ENCODE measurements around the gene RAB8A. TPM values are rescaled to one million over a fixed set of nuclear protein-coding genes. Genes with fewer than 3 reads are reported as not detected.

RAB8A gene
- total and polyA plus RNA-seq, 2 of the 8 experiments (the other 6 are each of a cell fraction or from before 2014, with no cell fraction given), result 65.8 to 97.0 TPM

DNA sequence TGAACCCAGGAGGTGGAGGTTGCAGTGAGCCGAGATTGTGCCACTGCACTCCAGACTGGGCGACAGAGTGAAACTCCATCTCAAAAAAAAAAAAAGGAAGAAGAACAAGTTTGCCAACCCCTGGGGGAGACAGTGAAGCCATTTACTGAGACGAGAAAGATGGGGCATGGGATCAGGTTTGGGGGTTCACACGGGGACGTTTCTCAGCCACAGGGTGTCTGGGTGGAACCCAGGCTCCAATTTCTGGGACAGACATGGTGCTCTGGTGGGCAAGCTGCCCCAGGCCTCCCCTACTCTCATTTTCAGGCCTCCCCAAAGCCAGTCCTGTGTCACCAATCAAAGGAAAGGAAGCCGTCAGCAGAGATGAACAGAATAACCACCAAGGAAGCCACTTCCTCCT lies 45.2 kb downstream of the RAB8A start:
- no peak overlapping the region for H3K18ac ChIP-seq (ENCODE audit: extremely low read depth, low read length)
- no peak overlapping the region for H3K14ac ChIP-seq (ENCODE audit: insufficient read length)
- no peak overlapping the region for H4K91ac ChIP-seq (replicated peaks; ENCODE audit: insufficient read length, low read length)
- no peaks in the 10 kb centered on the region for H3K27me3 ChIP-seq (replicated peaks in 1 of 4; ENCODE audit: control insufficient read depth in 3 of 4, extremely low read depth in 1 of 4, insufficient read depth in 3 of 4, low read length in 3 of 4)
- no peak for DNase-seq (ENCODE audit: low read depth in 1 of 2, low spot score in 2 of 2)
- no peak overlapping the region for H3K4me3 ChIP-seq (ENCODE audit: extremely low read depth in 1 of 4, insufficient read depth in 2 of 4, low read depth in 3 of 4, low read length in 4 of 4)
- H3K27ac ChIP-seq (ENCODE audit: low read depth, low read length), result no peak overlapping the region
- no peak overlapping the region for H2BK20ac ChIP-seq (ENCODE audit: low read length)
- FAIRE-seq, result no peak
- no peak overlapping the region for H2BK12ac ChIP-seq (ENCODE audit: low read depth, low read length)
- H4K8ac ChIP-seq (ENCODE audit: extremely low read depth, insufficient read depth, low read length), result no peak overlapping the region
- no peaks in the 10 kb centered on the region for H3K4me1 ChIP-seq (replicated peaks in 1 of 4; ENCODE audit: control insufficient read depth in 3 of 4, insufficient read depth in 4 of 4, low read length in 3 of 4)
- H3K79me1 ChIP-seq (ENCODE audit: low read depth, low read length), result no peaks in the 10 kb centered on the region
- H2AK5ac ChIP-seq (ENCODE audit: low read depth, low read length), result no peak overlapping the region
- no peak overlapping the region for H2AFZ ChIP-seq (ENCODE audit: low read length)
- H3K79me2 ChIP-seq (ENCODE audit: control insufficient read depth in 1 of 2, insufficient read depth in 2 of 2, low read length in 2 of 2), result no peaks in the 10 kb centered on the region
- H2BK15ac ChIP-seq (ENCODE audit: low read length), result no peak overlapping the region
- POLR2A ChIA-PET (ENCODE audit: partially characterized antibody), result interaction anchor here (1.4 kb wide), 2 partner anchors 22 to 32 kb away, joined by 3 read pairs; no protein-coding TSS in a partner anchor
- H2BK120ac ChIP-seq (replicated peaks; ENCODE audit: low read depth, low read length), result no peak overlapping the region
- WGBS, 2 experiments (ENCODE audit: extremely low coverage in 1 of 2, insufficient coverage in 1 of 2, insufficient read length in 1 of 2, insufficient replicate concordance in 2 of 2, low coverage in 1 of 2, low lambda C conversion rate in 2 of 2, missing lambda C conversion rate in 1 of 2), result 90% methylated on average over 5 of the region's 6 CpGs; no CpG with 5 or more reads in 1 of the 2 experiments
- H3K36me3 ChIP-seq (ENCODE audit: control insufficient read depth in 2 of 4, insufficient read depth in 4 of 4, low read length in 3 of 4), result no peaks in the 10 kb centered on the region
- H3K4me2 ChIP-seq (ENCODE audit: insufficient read depth in 1 of 2, low read depth in 2 of 2, low read length in 2 of 2), result no peak overlapping the region
- no peak overlapping the region for H3K4ac ChIP-seq (replicated peaks; ENCODE audit: insufficient read length, low read depth, low read length)
- no peaks in the 10 kb centered on the region for H4K20me1 ChIP-seq (replicated peaks in 1 of 2; ENCODE audit: control insufficient read depth in 1 of 2, insufficient read depth in 2 of 2, low read length in 2 of 2)
- H2BK5ac ChIP-seq (ENCODE audit: low read depth, low read length), result no peak overlapping the region
- no peak overlapping the region for H3K23ac ChIP-seq (ENCODE audit: insufficient read length)
- no peak overlapping the region for H3K56ac ChIP-seq (replicated peaks; ENCODE audit: insufficient read length, low read depth, low read length)
- H3K9me3 ChIP-seq (ENCODE audit: insufficient read depth in 2 of 2, low read depth in 1 of 2, low read length in 1 of 2), result no peaks in the 10 kb centered on the region
- H3K9ac ChIP-seq (replicated peaks in 1 of 4; ENCODE audit: extremely low read depth in 1 of 4, low read depth in 3 of 4, low read length in 3 of 4), result no peak overlapping the region
- no peak overlapping the region for H4K5ac ChIP-seq (ENCODE audit: insufficient read length, low read depth, low read length)
- CTCF ChIA-PET (ENCODE audit: partially characterized antibody), result interaction anchor here (0.6 to 1.5 kb wide), 4 partner anchors 12 to 1369 kb away, joined by 3 to 7 read pairs (median 4); partner anchors contain the start of gene FAM32A
- TF ChIP-seq POU5F1 (IDR thresholded peaks at IDR 0.05; ENCODE audit: low read depth, low read length) (no peak), SIX5 (IDR thresholded peaks at IDR 0.05; ENCODE audit: low read depth, low read length) (no peak), ASH2L (IDR thresholded peaks at IDR 0.05; ENCODE audit: low read length) (no peak), CREB1 (IDR thresholded peaks at IDR 0.05) (no peak), BRCA1 (IDR thresholded peaks at IDR 0.05; ENCODE audit: low read depth, low read length) (no peak), ATF3 (IDR thresholded peaks at IDR 0.05; ENCODE audit: insufficient read depth, low read depth, low read length) (no peak), TEAD4 (IDR thresholded peaks at IDR 0.05; ENCODE audit: low read depth, low read length) (no peak)
- TF ChIP-seq, protein P1, sequence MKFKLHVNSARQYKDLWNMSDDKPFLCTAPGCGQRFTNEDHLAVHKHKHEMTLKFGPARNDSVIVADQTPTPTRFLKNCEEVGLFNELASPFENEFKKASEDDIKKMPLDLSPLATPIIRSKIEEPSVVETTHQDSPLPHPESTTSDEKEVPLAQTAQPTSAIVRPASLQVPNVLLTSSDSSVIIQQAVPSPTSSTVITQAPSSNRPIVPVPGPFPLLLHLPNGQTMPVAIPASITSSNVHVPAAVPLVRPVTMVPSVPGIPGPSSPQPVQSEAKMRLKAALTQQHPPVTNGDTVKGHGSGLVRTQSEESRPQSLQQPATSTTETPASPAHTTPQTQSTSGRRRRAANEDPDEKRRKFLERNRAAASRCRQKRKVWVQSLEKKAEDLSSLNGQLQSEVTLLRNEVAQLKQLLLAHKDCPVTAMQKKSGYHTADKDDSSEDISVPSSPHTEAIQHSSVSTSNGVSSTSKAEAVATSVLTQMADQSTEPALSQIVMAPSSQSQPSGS (IDR thresholded peaks at IDR 0.05; ENCODE audit: low read length), result no peak
- H3K23me2 ChIP-seq (ENCODE audit: low read depth, low read length), result no peaks in the 10 kb centered on the region

Measured in H1 (cell line).